AG08395 (cell line): Measurements from ENCODE around the gene SLC7A5.
"Not testable (repeated sequence)": the region's sequence is repeated elsewhere in the genome, so short reads cannot be mapped to it uniquely, and the experiment has no call there.

Experiments
- DNase-seq: peaks from one replicate; pipeline ENCODE4 v3.0.0; 2012; ENCODE audit warnings: mixed read lengths, low spot score

SLC7A5 gene

GRCh38 chr16:87834005-87834667 lies 35.2 kb downstream of the SLC7A5 start:
- no peak for DNase-seq

- DNase-seq, result no peak
Observed at GRCh38 chr16:87833548-87833947, 35.8 kb downstream of the SLC7A5 start.

GRCh38 chr16:87832741-87833502 lies 36.4 kb downstream of the SLC7A5 start:
- no peak for DNase-seq

GRCh38 chr16:87832137-87832527 lies 37.2 kb downstream of the SLC7A5 start:
- DNase-seq, result no peak

GRCh38 chr16:87831421-87832136 lies 37.7 kb downstream of the SLC7A5 start:
- no peak for DNase-seq

- no peak for DNase-seq
Observed at GRCh38 chr16:87830673-87831420, 38.5 kb downstream of the SLC7A5 start.

GRCh38 chr16:87829988-87830672 lies 39.2 kb downstream of the SLC7A5 start:
- no peak for DNase-seq

GRCh38 chr16:87829622-87829980 lies 39.7 kb downstream of the SLC7A5 start:
- DNase-seq, result no peak

GRCh38 chr16:87828907-87829621 lies 40.2 kb downstream of the SLC7A5 start:
- no peak for DNase-seq

- DNase-seq, result no peak
Observed at GRCh38 chr16:87828071-87828906, 41.0 kb downstream of the SLC7A5 start.

- DNase-seq, result not testable (repeated sequence)
Observed at GRCh38 chr16:87827588-87827915, 41.8 kb downstream of the SLC7A5 start.

- no peak for DNase-seq
Observed at GRCh38 chr16:87826798-87827587, 42.3 kb downstream of the SLC7A5 start.

- DNase-seq, result not testable (repeated sequence)
Observed at GRCh38 chr16:87826407-87826797, 42.9 kb downstream of the SLC7A5 start.

GRCh38 chr16:87825842-87826120 lies 43.5 kb downstream of the SLC7A5 start:
- DNase-seq, result not testable (repeated sequence)

- DNase-seq, result no peak
Observed at GRCh38 chr16:87824991-87825841, 44.1 kb downstream of the SLC7A5 start.

GRCh38 chr16:87824016-87824990 lies 45.0 kb downstream of the SLC7A5 start:
- DNase-seq, result no peak

- no peak for DNase-seq
Observed at GRCh38 chr16:87823181-87823929, 46.0 kb downstream of the SLC7A5 start.
